DOHH2 (cell line): Measurements from ENCODE around the gene PPFIA1.

ENCODE experiments used
- H3F3A ChIP-seq: fragments of 200-600 bp; sonication (generic), shearing (Covaris generic); 2 replicates; pipeline ENCODE4 v1.6.0; 2016; ENCODE audit warnings: antibody characterized with exemption, mild to moderate bottlenecking; ENCODE audit not compliant: control insufficient read depth, insufficient read depth
- H3K27ac ChIP-seq: fragments of 200-600 bp; sonication (generic); 2 replicates; pipeline ENCODE4 v1.5.1; 2014; ENCODE audit warnings: low read depth, mild to moderate bottlenecking, low read length, moderate library complexity
- H3K27me3 ChIP-seq: fragments of 200-600 bp; sonication (generic); 2 replicates; pipeline ENCODE4 v1.6.1; 2014; ENCODE audit warnings: mild to moderate bottlenecking, low read length, mixed read lengths; ENCODE audit not compliant: control insufficient read depth
- H3K36me3 ChIP-seq: fragments of 200-600 bp; sonication (generic); 2 replicates; pipeline ENCODE4 v1.6.1; 2014; ENCODE audit warnings: mild to moderate bottlenecking, low read length, moderate library complexity, mixed read lengths; ENCODE audit not compliant: control insufficient read depth
- H3K4me1 ChIP-seq: fragments of 200-600 bp; sonication (generic); 2 replicates; pipeline ENCODE4 v1.6.1; 2014; ENCODE audit warnings: mild to moderate bottlenecking, low read length, mixed read lengths; ENCODE audit not compliant: control insufficient read depth
- H3K4me2 ChIP-seq: fragments of 200-600 bp; sonication (generic); 2 replicates; pipeline ENCODE4 v1.6.0; 2014; ENCODE audit warnings: mild to moderate bottlenecking, low read length, moderate library complexity
- H3K4me3 ChIP-seq: fragments of 200-600 bp; sonication (generic); 2 replicates; pipeline ENCODE4 v1.5.1; 2014; ENCODE audit warnings: mild to moderate bottlenecking, low read length, mixed read lengths
- H3K79me2 ChIP-seq: fragments of 200-600 bp; sonication (generic); 2 replicates; pipeline ENCODE4 v1.6.1; 2014; ENCODE audit warnings: mild to moderate bottlenecking, low read length, mixed read lengths; ENCODE audit not compliant: control insufficient read depth
- H3K9me2 ChIP-seq: fragments of 200-600 bp; sonication (generic); replicated peaks from 2 replicates; pipeline ENCODE4 v1.6.1; 2014; ENCODE audit warnings: mild to moderate bottlenecking, low read length, mixed read lengths; ENCODE audit not compliant: control insufficient read depth
- H3K9me3 ChIP-seq: fragments of 200-600 bp; sonication (generic); 2 replicates; pipeline ENCODE4 v1.6.1; 2014; ENCODE audit warnings: antibody characterized with exemption, low read length, mixed read lengths; ENCODE audit not compliant: control insufficient read depth, insufficient read depth
- H4K20me1 ChIP-seq: fragments of 200-600 bp; sonication (generic); 2 replicates; pipeline ENCODE4 v1.6.0; 2014; ENCODE audit warnings: low read depth, mild to moderate bottlenecking, antibody characterized with exemption, low read length, moderate library complexity; ENCODE audit not compliant: control insufficient read depth, insufficient read depth
- EZH2phosphoT487 ChIP-seq: fragments of 200-600 bp; sonication (generic); IDR thresholded peaks from 2 replicates; pipeline ENCODE4 v1.6.1; 2017; ENCODE audit warnings: borderline replicate concordance, mild to moderate bottlenecking, antibody characterized with exemption, low read length, moderate library complexity, mixed read lengths
- TF ChIP-seq, protein P1 (sequence below): fragments of 200-600 bp; sonication (generic); IDR thresholded peaks from one replicate; pipeline ENCODE4 v1.5.1; 2014; ENCODE audit warnings: antibody characterized with exemption, mild to moderate bottlenecking, low read depth, low read length; ENCODE audit not compliant: poor library complexity, severe bottlenecking

PPFIA1 gene

DNA sequence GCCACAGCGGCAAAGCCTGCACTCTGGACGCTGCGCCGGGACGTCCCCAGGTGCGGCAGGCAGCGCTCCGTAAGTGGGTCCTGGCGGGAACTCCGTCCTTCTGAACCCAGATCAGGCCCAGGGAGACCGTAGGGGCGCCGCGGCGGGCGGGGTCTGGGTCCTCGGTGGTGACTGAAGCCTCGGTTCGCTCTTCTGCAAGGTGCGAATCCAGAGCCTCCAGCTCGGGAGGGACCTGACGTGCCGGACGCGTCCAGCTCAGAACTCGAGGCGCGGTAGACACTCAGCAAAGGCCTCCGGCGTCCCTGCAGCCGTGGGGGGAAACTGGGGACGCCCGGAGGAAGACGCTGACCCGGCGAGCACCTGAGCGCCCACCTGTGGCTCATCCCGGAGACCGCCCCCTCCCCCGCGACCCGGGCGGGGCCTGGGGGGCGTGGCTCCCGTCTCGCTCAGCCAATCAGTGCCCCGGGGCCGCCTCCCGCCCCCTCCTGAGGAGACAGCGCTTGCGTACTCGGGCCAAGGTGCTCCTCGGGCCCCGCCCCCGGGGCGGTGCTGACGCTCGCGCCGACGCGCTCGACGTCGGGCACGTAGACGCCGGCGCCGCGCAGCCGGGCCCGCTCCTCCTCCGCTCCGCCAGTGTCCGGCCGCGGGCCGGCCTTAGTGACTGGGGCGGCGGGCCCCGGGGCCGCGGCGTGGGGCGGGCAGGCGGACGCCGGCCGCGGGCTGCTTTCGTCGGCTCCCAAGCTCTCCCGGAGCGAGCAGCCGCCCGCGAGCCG is at the start of gene PPFIA1:
PPFIA1 (plus strand) TSS at position 587 of the 773 bp plus-strand sequence. CDS start 1,483 bp downstream, outside the sequence.
- Histone ChIP-seq H3K9me2 (no peaks in the 10 kb centered on the region), H3K4me1 (peaks cover 19% of the 10 kb centered on the region), H3K4me3 (peak within 1 kb of the TSS; percentile 89), H3K36me3 (peaks cover 33% of the 10 kb centered on the region), H3K4me2 (peak within 1 kb of the TSS; percentile 86), H3K9me3 (no peaks in the 10 kb centered on the region), H3K79me2 (peaks cover 39% of the 10 kb centered on the region), H3F3A (no peaks in the 10 kb centered on the region), H3K27ac (no peak within 1 kb of the TSS), H4K20me1 (peaks cover 2% of the 10 kb centered on the region; the same call in 1 of the 2 replicates), H3K27me3 (peaks cover 7% of the 10 kb centered on the region)
- no peak for TF ChIP-seq EZH2phosphoT487
- TF ChIP-seq, protein P1, sequence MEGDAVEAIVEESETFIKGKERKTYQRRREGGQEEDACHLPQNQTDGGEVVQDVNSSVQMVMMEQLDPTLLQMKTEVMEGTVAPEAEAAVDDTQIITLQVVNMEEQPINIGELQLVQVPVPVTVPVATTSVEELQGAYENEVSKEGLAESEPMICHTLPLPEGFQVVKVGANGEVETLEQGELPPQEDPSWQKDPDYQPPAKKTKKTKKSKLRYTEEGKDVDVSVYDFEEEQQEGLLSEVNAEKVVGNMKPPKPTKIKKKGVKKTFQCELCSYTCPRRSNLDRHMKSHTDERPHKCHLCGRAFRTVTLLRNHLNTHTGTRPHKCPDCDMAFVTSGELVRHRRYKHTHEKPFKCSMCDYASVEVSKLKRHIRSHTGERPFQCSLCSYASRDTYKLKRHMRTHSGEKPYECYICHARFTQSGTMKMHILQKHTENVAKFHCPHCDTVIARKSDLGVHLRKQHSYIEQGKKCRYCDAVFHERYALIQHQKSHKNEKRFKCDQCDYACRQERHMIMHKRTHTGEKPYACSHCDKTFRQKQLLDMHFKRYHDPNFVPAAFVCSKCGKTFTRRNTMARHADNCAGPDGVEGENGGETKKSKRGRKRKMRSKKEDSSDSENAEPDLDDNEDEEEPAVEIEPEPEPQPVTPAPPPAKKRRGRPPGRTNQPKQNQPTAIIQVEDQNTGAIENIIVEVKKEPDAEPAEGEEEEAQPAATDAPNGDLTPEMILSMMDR: no peak

DNA sequence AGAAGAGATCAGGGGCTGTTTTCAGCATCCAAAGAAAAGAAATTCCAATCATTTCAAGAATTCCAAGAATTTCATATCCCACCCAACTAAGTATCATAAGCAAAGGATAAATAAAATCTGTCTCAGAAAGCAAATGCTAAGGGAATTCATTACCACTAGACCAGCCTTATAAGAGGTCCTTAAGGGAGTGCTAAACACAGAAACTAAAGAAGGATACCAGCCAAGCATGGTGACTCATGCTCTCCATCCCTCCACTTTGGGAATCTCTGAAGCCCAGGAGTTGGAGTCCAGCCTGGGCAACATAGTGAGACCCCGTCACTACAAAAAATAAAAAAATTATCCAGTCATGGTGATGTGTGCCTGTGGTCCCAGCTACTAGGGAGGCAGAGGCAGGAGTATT is 49.6 kb upstream of the PPFIA1 start:
- H3K9me2 ChIP-seq: no peaks in the 10 kb centered on the region
- no peak overlapping the region for H3K4me2 ChIP-seq
- H3K4me3 ChIP-seq: no peak overlapping the region
- H3K27me3 ChIP-seq: peaks cover 12% of the 10 kb centered on the region
- H3K4me1 ChIP-seq: no peaks in the 10 kb centered on the region
- no peaks in the 10 kb centered on the region for H3K36me3 ChIP-seq
- H3K79me2 ChIP-seq: no peaks in the 10 kb centered on the region
- no peaks in the 10 kb centered on the region for H3F3A ChIP-seq
- H4K20me1 ChIP-seq: no peaks in the 10 kb centered on the region
- no peak overlapping the region for H3K27ac ChIP-seq
- no peaks in the 10 kb centered on the region for H3K9me3 ChIP-seq
- no peak for TF ChIP-seq EZH2phosphoT487
- TF ChIP-seq, protein P1: no peak

DNA sequence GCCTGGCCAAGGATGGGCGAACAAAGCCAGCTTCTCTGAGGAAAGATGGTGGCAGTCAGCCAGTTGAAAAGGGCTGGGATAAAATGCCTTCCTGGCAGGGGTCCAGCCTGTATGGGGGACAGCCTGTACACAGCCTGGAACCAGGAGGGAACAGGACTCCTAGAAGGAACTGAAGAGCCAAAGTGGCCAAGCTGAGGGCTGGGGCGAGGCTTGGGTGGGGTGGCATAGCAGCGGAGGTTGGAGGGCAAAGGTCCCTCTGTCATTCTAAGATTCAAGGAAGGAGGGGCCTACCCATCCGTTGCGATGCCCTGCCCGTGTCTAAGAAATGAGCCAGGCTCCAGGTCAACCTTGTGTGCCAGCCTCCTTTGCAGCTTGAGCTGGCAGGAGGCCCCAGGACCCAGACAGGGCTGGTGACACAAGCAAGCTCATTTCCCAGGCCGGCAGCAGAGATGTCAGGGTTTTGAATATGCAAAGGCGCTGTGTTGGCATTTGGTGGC is 44.8 kb upstream of the PPFIA1 start:
- H3K4me3 ChIP-seq: no peak overlapping the region
- H3K36me3 ChIP-seq: no peaks in the 10 kb centered on the region
- no peaks in the 10 kb centered on the region for H4K20me1 ChIP-seq
- H3K27me3 ChIP-seq: peaks cover 13% of the 10 kb centered on the region
- no peaks in the 10 kb centered on the region for H3K4me1 ChIP-seq
- H3K79me2 ChIP-seq: no peaks in the 10 kb centered on the region
- no peak for TF ChIP-seq EZH2phosphoT487
- TF ChIP-seq, protein P1: no peak
- H3K9me3 ChIP-seq: no peaks in the 10 kb centered on the region
- no peak overlapping the region for H3K27ac ChIP-seq
- no peak overlapping the region for H3K4me2 ChIP-seq
- no peaks in the 10 kb centered on the region for H3K9me2 ChIP-seq
- no peaks in the 10 kb centered on the region for H3F3A ChIP-seq
